Kidney (tissue), 14 donors: ENCODE measurements around the gene TMEM94. TPM values are rescaled to one million over a fixed set of nuclear protein-coding genes. Genes with fewer than 3 reads are reported as not detected.

Source experiments
- DNase-seq, 5 donors: peaks; one replicate each; pipeline ENCODE4 v3.0.0-alpha.2; 2013 to 2020
- FAIRE-seq: peaks from 2 replicates; lab custom pipeline; 2012; peaks lifted over from hg19 to GRCh38; lab: Jason Lieb, UNC
- H3K27ac ChIP-seq, 2 donors: one replicate each; pipeline ENCODE4 v1.7.0; 2013; ENCODE audit warnings: low read depth in 2 of 2, low read length in 2 of 2, inconsistent platforms in 1 of 2
- H3K27me3 ChIP-seq: one replicate; pipeline ENCODE4 v1.7.1; 2013; ENCODE audit warnings: low read length, inconsistent platforms; ENCODE audit not compliant: control insufficient read depth, insufficient read depth
- H3K36me3 ChIP-seq, 3 donors: one replicate each; pipeline versions ENCODE4 v1.7.0 to v1.7.1; 2013; ENCODE audit warnings: low read length in 3 of 3, control low read depth in 1 of 3, inconsistent platforms in 1 of 3; ENCODE audit not compliant: insufficient read depth in 3 of 3, control insufficient read depth in 2 of 3
- H3K4me1 ChIP-seq, 3 donors: one replicate each; pipeline versions ENCODE4 v1.7.0 to v1.7.1; 2013; ENCODE audit warnings: low read length in 3 of 3, inconsistent platforms in 1 of 3, low read depth in 1 of 3; ENCODE audit not compliant: control insufficient read depth in 2 of 3, insufficient read depth in 2 of 3
- H3K4me3 ChIP-seq, 3 donors: one replicate each; pipeline versions ENCODE4 v1.7.0 to v1.8.1; 2013; ENCODE audit warnings: low read length in 3 of 3, control low read depth in 1 of 3, inconsistent platforms in 1 of 3
- H3K9ac ChIP-seq, 3 donors: one replicate each; pipeline versions ENCODE4 v1.7.0 to v1.7.1; 2013; ENCODE audit warnings: low read length in 3 of 3, control low read depth in 1 of 3, inconsistent platforms in 1 of 3
- H3K9me3 ChIP-seq, 3 donors: one replicate each; pipeline versions ENCODE4 v1.7.0 to v1.7.1; 2013; ENCODE audit warnings: low read length in 3 of 3, control low read depth in 1 of 3, inconsistent platforms in 1 of 3; ENCODE audit not compliant: control insufficient read depth in 2 of 3, insufficient read depth in 1 of 3
- CTCF ChIP-seq: IDR thresholded peaks from 3 replicates; pipeline ENCODE4 v1.5.1; 2012; ENCODE audit warnings: mild to moderate bottlenecking, moderate library complexity, borderline replicate concordance; ENCODE audit not compliant: insufficient read depth; ENCODE audit errors: extremely low read depth
- intact Hi-C: fragments of 100-400 bp; cut with DNase I; formaldehyde crosslinking; loops from one replicate; pipeline ENCODE4 v1.11.1; 2022
- polyA plus RNA-seq: library from polyadenylated mRNA; stranded (reverse); fragments of 350-450 nt; fragmentation: Illumina TruSeq; extraction: RNeasy Lipid Tissue Mini Kit (QIAGEN cat#74804); gene quantifications from one replicate; pipeline ENCODE4 v1.2.3, GENCODE V29; 2014; ENCODE audit warnings: low read depth, low replicate concordance; ENCODE audit not compliant: insufficient read depth
- total RNA-seq: library from RNA; stranded (reverse); fragmentation: NEBNext Ultra II Directional; extraction: Animal tissue kit (Norgen Biotek cat#: 25700); gene quantifications from one replicate; pipeline ENCODE4 v1.2.1, GENCODE V29; 2021
- donor health status: control.
- donor health status: control.
- donor health status: control.
- donor health status: control.
- donor health status: control.
- donor health status: DM: yes; HTN: yes; CAD: no.
- donor health status: Normal renal cell carcinoma (clear cell type).

The TMEM94 gene
- total and polyA plus RNA-seq, 2 donors from 2014 or later, result 49.6 to 82.6 TPM

- intact Hi-C loops, result no loop called here
Measured at GRCh38 chr17:75411328-75412067, 44.9 kb upstream of the TMEM94 start.

GRCh38 chr17:75412455-75413317 is 43.7 kb upstream of the TMEM94 start:
- H3K4me3 ChIP-seq, result peak overlapping the region; percentile 25 to 42 (median 27)
- DNase-seq (peak in 4 of 5 donors; percentile 72 to 91 (median 82)), FAIRE-seq (no peak)
- no peaks in the 10 kb centered on the region for H3K27me3 ChIP-seq
- peak; percentile 93 for TF ChIP-seq CTCF
- intact Hi-C loops, result no loop called here
- no peak overlapping the region for H3K27ac ChIP-seq
- no peaks in the 10 kb centered on the region for H3K9me3 ChIP-seq
- H3K36me3 ChIP-seq, result no peaks in the 10 kb centered on the region
- peak overlapping the region in 1 of 3 donors; percentile 49 for H3K9ac ChIP-seq
- peaks cover 0 to 3% (median 2%) of the 10 kb centered on the region in 3 donors for H3K4me1 ChIP-seq

More at GRCh38 chr17:75411328-75412067, 44.9 kb upstream of the TMEM94 start:
- no peak overlapping the region for H3K4me3 ChIP-seq
- no peak overlapping the region for H3K9ac ChIP-seq
- no peak overlapping the region for H3K27ac ChIP-seq
- FAIRE-seq, result no peak
- H3K27me3 ChIP-seq, result no peaks in the 10 kb centered on the region
- H3K4me1 ChIP-seq, result peaks cover 0 to 4% (median 3%) of the 10 kb centered on the region in 3 donors
- H3K9me3 ChIP-seq, result no peaks in the 10 kb centered on the region
- TF ChIP-seq CTCF, result no peak
- no peaks in the 10 kb centered on the region for H3K36me3 ChIP-seq
- peak in 1 of 5 donors; percentile 13 for DNase-seq

DNA sequence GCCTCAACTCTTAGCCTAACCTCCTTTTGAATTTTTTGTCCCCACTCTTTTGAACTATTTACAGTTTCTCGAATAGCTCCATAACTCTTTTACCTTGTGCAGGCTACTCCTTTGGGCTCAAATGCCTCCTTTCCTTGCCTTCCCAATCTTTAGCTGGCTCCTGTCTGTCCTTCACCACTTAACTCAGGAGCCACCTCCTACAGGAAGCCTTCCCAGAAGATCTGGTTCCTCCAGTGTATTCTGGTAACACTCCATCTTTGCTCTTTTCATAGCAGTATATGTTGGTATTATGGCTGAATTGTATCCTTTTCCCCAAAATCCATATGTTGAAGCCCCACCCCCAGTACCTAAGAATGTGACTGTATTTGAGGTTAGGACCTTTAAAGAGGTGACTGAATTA is 41.9 kb upstream of the TMEM94 start:
- H3K9ac ChIP-seq, result no peak overlapping the region
- intact Hi-C loops, result no loop called here
- no peaks in the 10 kb centered on the region for H3K9me3 ChIP-seq
- DNase-seq (no peak), FAIRE-seq (no peak)
- H3K27ac ChIP-seq, result no peak overlapping the region
- H3K4me1 ChIP-seq, result peaks cover 0 to 3% (median 2%) of the 10 kb centered on the region in 3 donors
- no peaks in the 10 kb centered on the region for H3K36me3 ChIP-seq
- H3K4me3 ChIP-seq, result no peak overlapping the region
- no peak for TF ChIP-seq CTCF
- no peaks in the 10 kb centered on the region for H3K27me3 ChIP-seq
